NB4 (cell line): Measurements from ENCODE around the gene TMEM219.

Experiments
- DNase-seq: peaks from one replicate; pipeline ENCODE4 v3.0.0; 2010; ENCODE audit warnings: low read depth
- H3K4me3 ChIP-seq: one replicate; pipeline ENCODE4 v1.5.1; 2011; ENCODE audit warnings: mild to moderate bottlenecking, low read depth, low read length, moderate library complexity
- MYC ChIP-seq: IDR thresholded peaks from 2 replicates; pipeline ENCODE4 v1.6.1; 2011; ENCODE audit warnings: low read depth, low read length
- POLR2A ChIP-seq: IDR thresholded peaks from 2 replicates; pipeline ENCODE4 v1.6.1; 2011; ENCODE audit warnings: mild to moderate bottlenecking; ENCODE audit not compliant: insufficient read length; ENCODE audit errors: extremely low read depth
- TF ChIP-seq, protein P1 (sequence below): IDR thresholded peaks from 2 replicates; pipeline ENCODE4 v1.6.1; 2011; ENCODE audit warnings: low read depth, low read length
- TF ChIP-seq, protein P2 (sequence below): IDR thresholded peaks from one replicate; pipeline ENCODE4 v1.5.1; 2012; ENCODE audit warnings: low read depth, low read length

The TMEM219 gene

GRCh38 chr16:29983420-29984136 is 21.7 kb downstream of the TMEM219 start:
- DNase-seq, result no peak
- TF ChIP-seq, protein P1, sequence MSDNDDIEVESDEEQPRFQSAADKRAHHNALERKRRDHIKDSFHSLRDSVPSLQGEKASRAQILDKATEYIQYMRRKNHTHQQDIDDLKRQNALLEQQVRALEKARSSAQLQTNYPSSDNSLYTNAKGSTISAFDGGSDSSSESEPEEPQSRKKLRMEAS, result no peak
- TF ChIP-seq MYC, result no peak
- no peak for TF ChIP-seq POLR2A
- TF ChIP-seq, protein P2, sequence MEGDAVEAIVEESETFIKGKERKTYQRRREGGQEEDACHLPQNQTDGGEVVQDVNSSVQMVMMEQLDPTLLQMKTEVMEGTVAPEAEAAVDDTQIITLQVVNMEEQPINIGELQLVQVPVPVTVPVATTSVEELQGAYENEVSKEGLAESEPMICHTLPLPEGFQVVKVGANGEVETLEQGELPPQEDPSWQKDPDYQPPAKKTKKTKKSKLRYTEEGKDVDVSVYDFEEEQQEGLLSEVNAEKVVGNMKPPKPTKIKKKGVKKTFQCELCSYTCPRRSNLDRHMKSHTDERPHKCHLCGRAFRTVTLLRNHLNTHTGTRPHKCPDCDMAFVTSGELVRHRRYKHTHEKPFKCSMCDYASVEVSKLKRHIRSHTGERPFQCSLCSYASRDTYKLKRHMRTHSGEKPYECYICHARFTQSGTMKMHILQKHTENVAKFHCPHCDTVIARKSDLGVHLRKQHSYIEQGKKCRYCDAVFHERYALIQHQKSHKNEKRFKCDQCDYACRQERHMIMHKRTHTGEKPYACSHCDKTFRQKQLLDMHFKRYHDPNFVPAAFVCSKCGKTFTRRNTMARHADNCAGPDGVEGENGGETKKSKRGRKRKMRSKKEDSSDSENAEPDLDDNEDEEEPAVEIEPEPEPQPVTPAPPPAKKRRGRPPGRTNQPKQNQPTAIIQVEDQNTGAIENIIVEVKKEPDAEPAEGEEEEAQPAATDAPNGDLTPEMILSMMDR, result no peak
- no peak overlapping the region for H3K4me3 ChIP-seq

- TF ChIP-seq MYC (no peak), POLR2A (no peak)
- TF ChIP-seq, protein P1, result no peak
- TF ChIP-seq, protein P2, result no peak
- no peak overlapping the region for H3K4me3 ChIP-seq
- no peak for DNase-seq
Measured at GRCh38 chr16:29984137-29984763, 22.4 kb downstream of the TMEM219 start.

GRCh38 chr16:29984764-29985147 is 22.9 kb downstream of the TMEM219 start:
- TF ChIP-seq MYC (no peak), POLR2A (no peak)
- TF ChIP-seq, protein P1, result no peak
- TF ChIP-seq, protein P2, result no peak

DNA sequence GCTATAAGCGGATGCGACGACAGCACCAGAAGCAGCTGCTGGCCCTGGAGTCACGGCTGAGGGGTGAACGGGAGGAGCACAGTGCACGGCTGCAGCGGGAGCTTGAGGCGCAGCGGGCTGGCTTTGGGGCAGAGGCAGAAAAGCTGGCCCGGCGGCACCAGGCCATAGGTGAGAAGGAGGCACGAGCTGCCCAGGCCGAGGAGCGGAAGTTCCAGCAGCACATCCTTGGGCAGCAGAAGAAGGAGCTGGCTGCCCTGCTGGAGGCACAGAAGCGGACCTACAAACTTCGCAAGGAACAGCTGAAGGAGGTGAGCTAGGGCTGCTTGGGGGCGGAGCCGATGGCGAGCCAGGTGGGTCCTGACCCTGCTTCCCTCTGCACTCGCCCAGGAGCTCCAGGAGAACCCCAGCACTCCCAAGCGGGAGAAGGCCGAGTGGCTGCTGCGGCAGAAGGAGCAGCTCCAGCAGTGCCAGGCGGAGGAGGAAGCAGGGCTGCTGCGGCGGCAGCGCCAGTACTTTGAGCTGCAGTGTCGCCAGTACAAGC is 23.5 kb downstream of the TMEM219 start:
- no peak overlapping the region for H3K4me3 ChIP-seq
- no peak for DNase-seq
- no peak for TF ChIP-seq MYC
- TF ChIP-seq, protein P2, result no peak
- TF ChIP-seq, protein P1, result no peak
- TF ChIP-seq POLR2A, result no peak

More at GRCh38 chr16:29984764-29985147, 22.9 kb downstream of the TMEM219 start:
- no peak for DNase-seq
- H3K4me3 ChIP-seq, result no peak overlapping the region

DNA sequence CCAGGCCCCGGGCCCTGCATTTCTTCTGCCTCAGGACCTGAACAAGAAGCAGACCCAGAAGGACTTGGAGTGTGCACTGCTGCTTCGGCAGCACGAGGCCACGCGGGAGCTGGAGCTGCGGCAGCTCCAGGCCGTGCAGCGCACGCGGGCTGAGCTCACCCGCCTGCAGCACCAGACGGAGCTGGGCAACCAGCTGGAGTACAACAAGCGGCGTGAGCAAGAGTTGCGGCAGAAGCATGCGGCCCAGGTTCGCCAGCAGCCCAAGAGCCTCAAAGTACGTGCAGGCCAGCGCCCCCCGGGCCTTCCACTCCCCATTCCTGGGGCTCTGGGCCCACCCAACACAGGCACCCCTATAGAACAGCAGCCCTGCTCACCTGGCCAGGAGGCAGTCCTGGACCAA is 24.4 kb downstream of the TMEM219 start:
- DNase-seq, result no peak
- H3K4me3 ChIP-seq, result no peak overlapping the region

GRCh38 chr16:29986931-29987330 is 25.1 kb downstream of the TMEM219 start:
- DNase-seq, result no peak
- H3K4me3 ChIP-seq, result no peak overlapping the region
- TF ChIP-seq POLR2A (no peak), MYC (no peak)
- TF ChIP-seq, protein P2, result no peak
- TF ChIP-seq, protein P1, result no peak

More for the DNA sequence above, 24.4 kb downstream of the TMEM219 start:
- TF ChIP-seq POLR2A, result no peak
